ENCODE results near the gene TBRG4.
"Not testable (repeated sequence)": the region's sequence is repeated elsewhere in the genome, so short reads cannot be mapped to it uniquely, and the experiment has no call there.

The TBRG4 gene

GRCh38 chr7:45111298-45112223 is at the start of gene TBRG4:
TSS of gene TBRG4 (minus strand) at chr7:45111697. CDS start at chr7:45109237, 2,460 bp downstream.
- peak; percentile 93 for DNase-seq

- no peak for DNase-seq
Measured at GRCh38 chr7:45161138-45161537, 49.6 kb upstream of the TBRG4 start.

GRCh38 chr7:45160417-45160881 is 49.0 kb upstream of the TBRG4 start:
- DNase-seq: no peak

- no peak for DNase-seq
Measured at GRCh38 chr7:45159296-45159695, 47.8 kb upstream of the TBRG4 start.

- DNase-seq: no peak
Measured at GRCh38 chr7:45158471-45158870, 47.0 kb upstream of the TBRG4 start.

GRCh38 chr7:45157653-45158401 is 46.3 kb upstream of the TBRG4 start, which contains the start of gene RAMP3:
TSS of gene RAMP3 (plus strand) at chr7:45157791. CDS start at chr7:45157829, 38 bp downstream.
- DNase-seq: no peak

GRCh38 chr7:45157286-45157652 is 45.8 kb upstream of the TBRG4 start:
- DNase-seq: no peak

- no peak for DNase-seq
Measured at GRCh38 chr7:45156516-45157272, 45.2 kb upstream of the TBRG4 start.

GRCh38 chr7:45155941-45156340 is 44.4 kb upstream of the TBRG4 start:
- no peak for DNase-seq

- no peak for DNase-seq
Measured at GRCh38 chr7:45155357-45155900, 43.9 kb upstream of the TBRG4 start.

- DNase-seq: not testable (repeated sequence)
Measured at GRCh38 chr7:45153861-45154260, 42.4 kb upstream of the TBRG4 start.

GRCh38 chr7:45153233-45153632 is 41.7 kb upstream of the TBRG4 start:
- no peak for DNase-seq

- no peak for DNase-seq
Measured at GRCh38 chr7:45151967-45152366, 40.5 kb upstream of the TBRG4 start.

GRCh38 chr7:45151131-45151684 is 39.7 kb upstream of the TBRG4 start:
- no peak for DNase-seq

- DNase-seq: no peak
Measured at GRCh38 chr7:45150199-45150598, 38.7 kb upstream of the TBRG4 start.

GRCh38 chr7:45149606-45150005 is 38.1 kb upstream of the TBRG4 start:
- DNase-seq: no peak

GRCh38 chr7:45148653-45148973 is 37.1 kb upstream of the TBRG4 start:
- no peak for DNase-seq

GRCh38 chr7:45147858-45148652 is 36.6 kb upstream of the TBRG4 start:
- no peak for DNase-seq

GRCh38 chr7:45146531-45147379 is 35.3 kb upstream of the TBRG4 start:
- no peak for DNase-seq

GRCh38 chr7:45145881-45146280 is 34.4 kb upstream of the TBRG4 start:
- DNase-seq: no peak

- no peak for DNase-seq
Measured at GRCh38 chr7:45143616-45144015, 32.1 kb upstream of the TBRG4 start.

All from stimulated activated CD4-positive, alpha-beta T cell treated with anti-CD3 and anti-CD28 coated beads, Interleukin-1b, Interleukin-23, amount 100 ng/mL, for 48 hours (primary cell).